ENCODE data around the gene CAMK1D.
A peak's percentile ranks its signal among the peaks of the same experiment; 100 is the strongest.

The CAMK1D gene

DNA sequence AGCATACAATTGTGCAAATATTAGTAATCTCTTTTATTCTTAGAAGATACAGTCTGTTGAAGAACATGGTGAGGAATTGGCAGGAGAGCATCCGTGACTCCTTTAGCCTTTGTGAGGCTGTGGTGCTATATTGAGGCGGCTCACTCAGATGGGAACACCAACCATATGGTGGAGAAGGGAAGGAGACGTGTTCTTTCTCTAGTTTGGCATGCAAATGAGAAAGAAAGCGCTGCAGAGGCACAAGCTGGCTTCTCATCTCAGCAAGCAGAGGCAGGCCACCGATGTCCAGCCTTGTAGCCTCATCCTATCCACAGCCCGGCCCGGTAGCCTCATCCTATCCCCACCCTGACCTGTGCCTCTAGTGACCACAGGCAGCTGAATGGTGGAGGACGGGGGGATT is 288.3 kb downstream of the CAMK1D start:
- intact Hi-C loops (cut with micrococcal nuclease), result no loop called here
- Mint-ChIP-seq H3K4me1 (ENCODE audit: low read depth) (peaks cover 32% of the 10 kb centered on the region), H3K27ac (no peak overlapping the region), H3K27me3 (no peaks in the 10 kb centered on the region), H3K9me3 (no peaks in the 10 kb centered on the region), H3K36me3 (ENCODE audit: low read depth) (peaks cover 23% of the 10 kb centered on the region), H3K4me3 (no peak overlapping the region)

DNA sequence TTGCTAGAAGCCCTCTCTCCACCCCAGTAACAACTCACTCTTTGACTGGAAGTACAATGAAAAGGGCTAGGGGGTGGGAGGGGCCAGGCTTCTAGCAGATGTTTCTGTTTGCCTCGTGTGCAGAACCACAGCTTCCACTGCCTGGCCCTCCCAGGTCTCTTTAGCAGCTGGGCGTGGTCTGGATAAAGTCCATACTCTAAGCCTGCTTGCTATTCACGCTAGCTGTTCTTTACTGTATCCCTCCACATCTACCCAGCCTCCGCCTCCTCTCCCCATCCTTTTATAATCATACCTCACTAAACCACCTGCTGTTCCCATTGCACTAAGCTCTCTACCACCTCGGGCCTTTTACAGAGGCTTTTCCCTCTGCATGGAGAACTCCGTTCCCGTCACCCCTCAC is 288.8 kb downstream of the CAMK1D start:
- Mint-ChIP-seq H3K4me3 (no peak overlapping the region), H3K27ac (no peak overlapping the region), H3K9me3 (no peaks in the 10 kb centered on the region), H3K36me3 (ENCODE audit: low read depth) (peaks cover 19% of the 10 kb centered on the region), H3K27me3 (no peaks in the 10 kb centered on the region), H3K4me1 (ENCODE audit: low read depth) (peaks cover 32% of the 10 kb centered on the region)
- intact Hi-C loops (cut with micrococcal nuclease), result no loop called here

GRCh38 chr10:12638781-12639180 is 289.4 kb downstream of the CAMK1D start:
- Mint-ChIP-seq H3K4me3 (no peak overlapping the region), H3K4me1 (ENCODE audit: low read depth) (peaks cover 32% of the 10 kb centered on the region), H3K27ac (no peak overlapping the region), H3K27me3 (no peaks in the 10 kb centered on the region), H3K9me3 (no peaks in the 10 kb centered on the region), H3K36me3 (ENCODE audit: low read depth) (peaks cover 17% of the 10 kb centered on the region)
- intact Hi-C loops (cut with micrococcal nuclease), result no loop called here

DNA sequence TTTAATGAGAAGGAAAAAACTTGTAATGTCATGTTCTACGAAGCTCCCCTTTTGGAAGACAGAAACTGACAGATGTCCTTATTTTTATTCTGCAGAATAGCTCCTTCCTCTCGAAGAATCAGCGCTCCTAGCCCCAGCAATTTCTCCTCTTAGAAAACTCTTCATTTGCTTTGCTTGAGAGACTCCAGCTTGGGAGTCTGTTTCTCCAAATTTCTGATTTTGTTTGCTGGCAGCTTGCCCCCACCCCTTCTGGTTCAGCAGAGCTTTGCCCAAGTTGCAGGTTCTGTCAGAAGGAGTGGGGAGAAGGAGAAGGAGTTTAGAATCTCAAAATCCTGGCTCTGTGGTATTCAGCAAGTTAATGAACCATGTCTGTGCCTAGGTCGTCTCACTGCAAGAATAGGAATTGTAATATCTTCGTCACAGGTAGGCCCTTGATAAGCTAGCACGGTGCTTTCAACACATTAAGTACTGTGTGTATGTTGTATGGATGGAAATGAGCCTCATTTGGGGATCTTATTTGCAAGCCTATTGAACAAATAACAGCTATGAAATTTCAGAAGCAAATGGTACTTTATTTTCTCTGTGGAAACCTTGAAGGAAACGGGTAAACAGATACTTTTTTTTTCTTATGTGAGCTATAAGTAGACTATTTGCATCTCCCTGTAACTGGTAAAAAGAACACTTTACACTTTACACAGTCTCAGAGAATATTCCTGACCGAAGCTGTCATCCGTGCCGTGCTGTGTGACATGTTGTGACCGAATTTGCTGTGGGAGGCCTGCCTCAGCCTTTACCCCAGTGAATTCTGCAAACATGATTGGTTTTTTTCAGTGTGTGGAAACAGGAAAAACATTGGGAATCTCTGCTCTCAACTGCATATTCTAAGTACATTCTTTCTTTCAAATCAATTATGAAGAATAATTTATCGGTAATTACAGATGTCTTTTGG is 290.9 kb downstream of the CAMK1D start:
- no peaks in the 10 kb centered on the region for H3K9me3 Mint-ChIP-seq
- no peaks in the 10 kb centered on the region for H3K27me3 Mint-ChIP-seq
- H3K36me3 Mint-ChIP-seq (ENCODE audit: low read depth), result peaks cover 5% of the 10 kb centered on the region
- H3K27ac Mint-ChIP-seq, result no peak overlapping the region
- peaks cover 17% of the 10 kb centered on the region for H3K4me1 Mint-ChIP-seq (ENCODE audit: low read depth)
- no peak overlapping the region for H3K4me3 Mint-ChIP-seq
- intact Hi-C loops (cut with micrococcal nuclease), result no loop called here

- intact Hi-C loops (cut with micrococcal nuclease), result no loop called here
- Mint-ChIP-seq H3K4me3 (no peak overlapping the region), H3K9me3 (no peaks in the 10 kb centered on the region), H3K36me3 (ENCODE audit: low read depth) (peaks cover 5% of the 10 kb centered on the region), H3K27me3 (no peaks in the 10 kb centered on the region), H3K27ac (no peak overlapping the region), H3K4me1 (ENCODE audit: low read depth) (peaks cover 15% of the 10 kb centered on the region)
Measured at GRCh38 chr10:12642036-12642435, 292.7 kb downstream of the CAMK1D start.

DNA sequence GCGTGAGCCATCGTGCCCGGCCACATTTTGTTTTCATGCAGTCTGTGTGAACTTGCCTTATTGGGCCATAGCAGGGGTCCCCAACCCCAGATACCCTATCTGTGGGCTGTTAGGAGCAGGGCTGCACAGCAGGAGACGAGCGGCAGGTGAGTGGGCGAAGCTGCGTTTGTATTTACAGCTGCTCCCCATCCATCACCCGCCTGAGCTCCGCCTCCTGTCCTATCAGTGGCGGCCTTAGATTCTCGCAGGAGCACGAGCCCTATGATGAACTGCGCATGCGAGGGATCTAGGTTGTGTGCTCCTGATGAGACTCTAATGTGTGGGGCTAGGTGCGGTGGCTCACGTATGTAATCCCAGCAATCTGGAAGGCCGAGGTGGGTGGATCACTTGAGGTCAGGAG is 293.9 kb downstream of the CAMK1D start:
- Mint-ChIP-seq H3K36me3 (ENCODE audit: low read depth) (peaks cover 5% of the 10 kb centered on the region), H3K4me1 (ENCODE audit: low read depth) (peaks cover 7% of the 10 kb centered on the region), H3K27ac (no peak overlapping the region), H3K4me3 (no peak overlapping the region), H3K9me3 (no peaks in the 10 kb centered on the region), H3K27me3 (no peaks in the 10 kb centered on the region)
- intact Hi-C loops (cut with micrococcal nuclease), result no loop called here

DNA sequence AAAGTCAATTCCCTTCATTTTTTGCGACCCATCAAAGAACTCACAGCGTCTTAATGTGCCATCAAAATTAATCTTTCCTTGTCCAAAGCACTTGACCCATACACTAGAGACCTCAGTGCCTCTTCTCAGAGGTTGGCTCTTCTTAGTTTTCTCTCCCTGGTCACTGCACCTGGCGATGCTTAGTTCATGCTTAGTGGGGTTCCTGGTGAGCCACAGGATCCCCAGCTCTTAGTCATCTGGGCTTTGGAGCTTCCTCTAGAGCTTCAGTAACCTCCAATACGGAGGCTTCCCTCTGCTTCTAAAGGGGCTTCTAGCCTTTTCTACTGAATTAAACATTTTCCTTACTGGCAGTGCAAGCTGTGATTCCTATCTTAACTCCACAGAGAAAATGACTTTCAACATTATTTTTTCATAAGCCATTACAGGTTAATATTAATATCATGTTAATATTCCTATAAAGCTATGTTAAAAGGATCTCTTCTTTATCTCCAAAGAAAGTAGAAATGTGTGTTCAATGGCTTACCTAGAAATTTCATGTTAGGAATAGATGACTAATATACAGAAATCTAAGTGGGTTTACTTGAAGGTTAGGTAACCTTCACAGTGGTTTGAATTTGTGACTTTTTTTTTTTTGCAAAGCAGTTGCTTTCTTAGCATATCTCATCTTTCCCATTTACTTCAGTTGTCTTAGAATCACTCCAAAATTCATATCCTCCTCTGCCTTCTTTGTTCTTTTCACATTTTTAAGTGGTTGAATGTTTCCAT is 295.2 kb downstream of the CAMK1D start:
- Mint-ChIP-seq H3K27me3 (no peaks in the 10 kb centered on the region), H3K36me3 (ENCODE audit: low read depth) (peaks cover 8% of the 10 kb centered on the region), H3K9me3 (no peaks in the 10 kb centered on the region), H3K27ac (peak overlapping the region; percentile 9), H3K4me3 (no peak overlapping the region), H3K4me1 (ENCODE audit: low read depth) (no peaks in the 10 kb centered on the region)
- intact Hi-C loops (cut with micrococcal nuclease), result no loop called here

- intact Hi-C loops (cut with micrococcal nuclease), result no loop called here
- no peaks in the 10 kb centered on the region for H3K27me3 Mint-ChIP-seq
- peaks cover 17% of the 10 kb centered on the region for H3K36me3 Mint-ChIP-seq (ENCODE audit: low read depth)
- H3K9me3 Mint-ChIP-seq, result no peaks in the 10 kb centered on the region
- H3K4me1 Mint-ChIP-seq (ENCODE audit: low read depth), result no peaks in the 10 kb centered on the region
- no peak overlapping the region for H3K27ac Mint-ChIP-seq
- H3K4me3 Mint-ChIP-seq, result no peak overlapping the region
Measured at GRCh38 chr10:12645449-12645848, 296.1 kb downstream of the CAMK1D start.

DNA sequence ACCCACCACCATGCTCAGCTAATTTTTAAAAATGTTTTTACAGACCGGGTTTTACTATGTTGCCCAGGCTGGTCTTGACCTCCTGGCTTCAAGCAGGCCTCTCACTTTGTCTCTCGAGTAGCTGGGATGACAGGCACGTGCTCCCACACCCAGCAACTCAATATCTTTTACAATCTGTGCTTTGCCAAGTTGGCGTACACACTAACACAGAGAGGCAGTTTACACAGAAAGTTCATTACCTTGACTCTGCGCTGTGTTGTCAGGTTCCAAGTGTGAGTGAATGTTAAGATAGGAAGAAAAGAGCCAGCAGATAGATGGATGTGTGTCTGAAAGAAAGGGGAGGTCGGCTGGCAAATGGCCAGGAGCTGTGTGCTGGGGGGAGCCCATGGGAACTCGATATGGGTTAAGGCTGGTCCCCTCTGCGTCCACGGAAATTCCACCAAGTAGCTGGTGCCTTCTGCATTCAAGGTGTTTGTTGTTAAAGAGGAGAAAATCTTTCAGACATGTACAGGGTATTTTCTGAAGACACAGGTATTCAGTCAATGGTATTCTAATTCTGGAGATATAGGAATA is 299.8 kb downstream of the CAMK1D start:
- no peaks in the 10 kb centered on the region for H3K4me1 Mint-ChIP-seq (ENCODE audit: low read depth)
- intact Hi-C loops (cut with micrococcal nuclease), result no loop called here
- no peak overlapping the region for H3K4me3 Mint-ChIP-seq
- no peaks in the 10 kb centered on the region for H3K9me3 Mint-ChIP-seq
- no peaks in the 10 kb centered on the region for H3K27me3 Mint-ChIP-seq
- H3K36me3 Mint-ChIP-seq (ENCODE audit: low read depth), result peaks cover 29% of the 10 kb centered on the region
- H3K27ac Mint-ChIP-seq, result no peak overlapping the region

- H3K4me1 Mint-ChIP-seq (ENCODE audit: low read depth), result peaks cover 4% of the 10 kb centered on the region
Measured at GRCh38 chr10:12650122-12650521, 300.8 kb downstream of the CAMK1D start.

DNA sequence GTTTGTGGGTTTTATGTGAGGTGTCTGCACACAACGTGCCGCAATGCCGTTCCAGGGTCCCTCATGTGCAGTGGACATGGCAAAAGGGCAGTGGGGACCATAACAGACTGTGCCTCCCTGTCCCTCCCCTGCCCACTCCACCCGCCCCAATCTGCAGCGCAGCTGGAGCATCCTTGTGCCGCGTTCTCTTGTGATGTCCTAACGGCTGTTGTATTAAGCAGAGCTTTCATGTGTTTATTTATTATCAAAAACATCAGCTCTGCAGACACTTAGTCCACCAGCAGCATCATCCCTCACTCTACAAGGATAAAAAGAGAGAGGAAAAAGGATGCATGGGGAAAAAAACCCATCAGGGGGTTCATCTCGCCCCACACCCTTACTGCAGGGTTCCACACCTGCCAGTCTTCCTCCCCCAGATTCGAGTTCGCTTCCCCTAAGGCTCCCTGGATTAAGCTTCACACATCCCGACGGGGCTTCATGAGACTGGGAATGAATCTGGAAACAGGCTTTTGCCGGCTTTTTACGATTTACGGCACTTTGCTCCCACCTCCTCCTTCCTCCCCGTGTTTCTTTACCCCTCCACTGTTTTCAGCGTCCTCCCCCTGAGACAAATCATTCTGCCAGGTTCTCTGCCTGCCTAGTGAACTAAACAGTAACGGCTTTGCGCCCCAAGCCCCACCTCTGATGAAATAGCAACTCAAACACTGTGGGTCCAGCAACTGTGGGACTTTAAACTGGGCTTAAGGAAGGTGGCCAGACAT is 301.4 kb downstream of the CAMK1D start:
- Mint-ChIP-seq H3K36me3 (ENCODE audit: low read depth) (peaks cover 35% of the 10 kb centered on the region), H3K9me3 (no peaks in the 10 kb centered on the region), H3K4me3 (no peak overlapping the region), H3K27me3 (no peaks in the 10 kb centered on the region), H3K27ac (no peak overlapping the region), H3K4me1 (ENCODE audit: low read depth) (peaks cover 5% of the 10 kb centered on the region)
- intact Hi-C loops (cut with micrococcal nuclease), result loop anchor here (10.0 kb wide), 1 partner anchor 296 kb away; no protein-coding TSS in a partner anchor

More at GRCh38 chr10:12650122-12650521, 300.8 kb downstream of the CAMK1D start:
- intact Hi-C loops (cut with micrococcal nuclease), result loop anchor here (10.0 kb wide), 1 partner anchor 295 kb away; no protein-coding TSS in a partner anchor
- no peak overlapping the region for H3K27ac Mint-ChIP-seq
- H3K4me3 Mint-ChIP-seq, result no peak overlapping the region
- H3K36me3 Mint-ChIP-seq (ENCODE audit: low read depth), result peaks cover 33% of the 10 kb centered on the region
- no peaks in the 10 kb centered on the region for H3K9me3 Mint-ChIP-seq
- no peaks in the 10 kb centered on the region for H3K27me3 Mint-ChIP-seq

DNA sequence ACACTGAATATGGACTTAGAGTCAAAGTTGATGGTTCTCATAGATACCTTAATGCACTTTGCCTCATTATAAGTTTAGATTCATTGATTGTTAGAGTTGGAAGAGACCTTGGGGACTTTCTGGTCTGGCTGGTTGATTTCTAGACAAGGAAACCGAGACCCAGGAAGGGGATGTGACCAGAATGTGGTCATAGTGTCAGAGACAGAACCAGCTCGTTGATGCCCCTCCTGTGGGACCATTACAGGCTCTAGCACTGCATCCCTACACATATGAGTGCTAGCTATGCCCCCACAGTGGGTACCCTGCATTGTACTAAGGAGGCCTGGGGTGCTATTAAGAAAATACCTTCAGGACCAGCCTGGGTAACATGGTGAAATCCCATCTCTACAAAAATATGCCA is 306.6 kb downstream of the CAMK1D start:
- no peak overlapping the region for H3K4me3 Mint-ChIP-seq
- H3K27ac Mint-ChIP-seq, result no peak overlapping the region
- H3K9me3 Mint-ChIP-seq, result no peaks in the 10 kb centered on the region
- H3K27me3 Mint-ChIP-seq, result no peaks in the 10 kb centered on the region
- intact Hi-C loops (cut with micrococcal nuclease), result loop anchor here (5.0 to 10.0 kb wide), 2 partner anchors 301 to 394 kb away; no protein-coding TSS in a partner anchor
- H3K4me1 Mint-ChIP-seq (ENCODE audit: low read depth), result peaks cover 21% of the 10 kb centered on the region
- peaks cover 37% of the 10 kb centered on the region for H3K36me3 Mint-ChIP-seq (ENCODE audit: low read depth)

- Mint-ChIP-seq H3K27me3 (no peaks in the 10 kb centered on the region), H3K27ac (no peak overlapping the region), H3K4me3 (no peak overlapping the region), H3K4me1 (ENCODE audit: low read depth) (peaks cover 22% of the 10 kb centered on the region), H3K9me3 (no peaks in the 10 kb centered on the region), H3K36me3 (ENCODE audit: low read depth) (peaks cover 30% of the 10 kb centered on the region)
- intact Hi-C loops (cut with micrococcal nuclease), result loop anchor here (5.0 to 10.0 kb wide), 2 partner anchors 302 to 394 kb away; no protein-coding TSS in a partner anchor
Measured at GRCh38 chr10:12656518-12657142, 307.3 kb downstream of the CAMK1D start.

All from dendritic cell treated with granulocyte-macrophage colony-stimulating factor and Interleukin-4, amounts not matched to agents 40 ng/mL and 50 ng/mL, for 4 days (primary cell).